OCI-LY7 (cell line): ENCODE measurements around the gene ZNF732.
A peak's percentile ranks its signal among the peaks of the same experiment; 100 is the strongest.
"Not testable (repeated sequence)": the region's sequence is repeated elsewhere in the genome, so short reads cannot be mapped to it uniquely, and the experiment has no call there.

Source experiments
- EZH2phosphoT487 ChIP-seq: fragments of 200-600 bp; sonication (generic); IDR thresholded peaks from 2 replicates; pipeline ENCODE4 v1.6.1; 2018; ENCODE audit warnings: low read depth, borderline replicate concordance, mild to moderate bottlenecking, mixed run types, antibody characterized with exemption, low read length, moderate library complexity, mixed read lengths
- TF ChIP-seq, protein P1 (sequence below): fragments of 200-600 bp; sonication (generic); conservative IDR thresholded peaks from 2 replicates; pipeline ENCODE4 v1.5.1; 2014; ENCODE audit warnings: mild to moderate bottlenecking, antibody characterized with exemption, low read length, moderate library complexity, mixed read lengths

DNA sequence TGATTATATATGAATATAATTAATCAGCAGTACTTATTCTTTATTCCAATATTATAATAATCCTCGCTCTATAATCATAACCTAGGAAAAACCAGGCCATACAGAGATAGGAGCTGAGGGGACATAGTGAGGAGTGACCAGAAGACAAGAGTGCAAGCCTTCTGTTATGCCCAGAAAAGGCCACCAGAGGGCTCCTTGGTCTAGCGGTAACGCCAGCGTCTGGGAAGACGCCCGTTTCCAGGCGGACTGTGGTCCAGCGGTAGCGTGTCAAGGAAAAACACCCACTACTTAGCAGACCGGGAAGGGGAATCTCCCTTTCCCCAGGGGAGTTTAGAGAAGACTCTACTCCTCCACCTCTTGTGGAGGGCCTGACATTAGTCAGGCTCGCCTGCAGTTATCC, 46.0 kb downstream of the ZNF732 start:
- TF ChIP-seq, protein P1, sequence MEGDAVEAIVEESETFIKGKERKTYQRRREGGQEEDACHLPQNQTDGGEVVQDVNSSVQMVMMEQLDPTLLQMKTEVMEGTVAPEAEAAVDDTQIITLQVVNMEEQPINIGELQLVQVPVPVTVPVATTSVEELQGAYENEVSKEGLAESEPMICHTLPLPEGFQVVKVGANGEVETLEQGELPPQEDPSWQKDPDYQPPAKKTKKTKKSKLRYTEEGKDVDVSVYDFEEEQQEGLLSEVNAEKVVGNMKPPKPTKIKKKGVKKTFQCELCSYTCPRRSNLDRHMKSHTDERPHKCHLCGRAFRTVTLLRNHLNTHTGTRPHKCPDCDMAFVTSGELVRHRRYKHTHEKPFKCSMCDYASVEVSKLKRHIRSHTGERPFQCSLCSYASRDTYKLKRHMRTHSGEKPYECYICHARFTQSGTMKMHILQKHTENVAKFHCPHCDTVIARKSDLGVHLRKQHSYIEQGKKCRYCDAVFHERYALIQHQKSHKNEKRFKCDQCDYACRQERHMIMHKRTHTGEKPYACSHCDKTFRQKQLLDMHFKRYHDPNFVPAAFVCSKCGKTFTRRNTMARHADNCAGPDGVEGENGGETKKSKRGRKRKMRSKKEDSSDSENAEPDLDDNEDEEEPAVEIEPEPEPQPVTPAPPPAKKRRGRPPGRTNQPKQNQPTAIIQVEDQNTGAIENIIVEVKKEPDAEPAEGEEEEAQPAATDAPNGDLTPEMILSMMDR, result peak; percentile 65
- not testable (repeated sequence) for TF ChIP-seq EZH2phosphoT487
